Measurements from ENCODE around the gene CLBA1. TPM values are rescaled to one million over a fixed set of nuclear protein-coding genes. Genes with fewer than 3 reads are reported as not detected.

CLBA1 gene
- total and polyA plus RNA-seq, 9 of the 15 experiments (the other 6 are each of a cell fraction or from before 2014, with no cell fraction given), result 0.04 to 3.9 (median 2.6) TPM

DNA sequence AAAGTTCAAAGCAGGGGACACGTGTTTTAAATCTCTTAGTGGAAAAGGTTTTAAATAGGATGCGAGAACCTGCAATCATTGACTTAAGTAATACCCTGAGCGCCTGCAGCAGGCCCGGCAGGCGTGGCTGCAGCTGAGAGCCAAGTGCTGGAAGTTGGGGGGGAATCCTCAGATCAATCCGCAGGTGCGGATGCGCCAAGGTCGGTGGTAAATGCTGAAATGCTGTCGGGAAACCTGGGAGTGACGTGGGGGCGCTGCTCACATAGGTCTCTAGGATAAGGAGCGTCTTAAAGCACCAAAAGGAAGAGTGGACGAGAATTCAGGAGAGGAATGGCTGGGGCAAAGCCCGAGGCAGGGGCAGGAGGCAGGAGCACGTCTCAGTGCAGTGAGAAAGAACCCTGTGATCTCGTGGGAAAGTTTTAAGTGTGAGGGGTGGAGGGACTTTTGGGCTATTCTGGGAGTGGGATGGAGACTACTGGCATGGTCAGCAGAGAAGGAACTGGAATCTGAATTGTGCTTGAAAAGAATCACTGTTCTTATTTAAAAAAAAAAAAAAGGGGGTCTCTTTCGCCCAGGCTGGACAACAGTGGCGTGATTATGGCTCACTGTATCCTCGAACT, 36.2 kb downstream of the CLBA1 start:
- DNase-seq (ENCODE audit: extremely low read depth in 1 of 4, low spot score in 3 of 4), result peak; percentile 25 to 73 (median 43)
- peak overlapping the region; percentile 80 for H3K27ac ChIP-seq (ENCODE audit: extremely low read depth, low read depth, low read length)
- ChIA-PET CTCF (ENCODE audit: low intra/inter-chr PET ratio) (interaction anchor here (0.8 kb wide), 1 partner anchor 46 kb away, joined by 4 read pairs; no protein-coding TSS in a partner anchor), POLR2A (interaction anchor here (0.6 to 1.4 kb wide), 4 partner anchors 16 to 1469 kb away, joined by 3 to 9 read pairs (median 4); no protein-coding TSS in a partner anchor)
- 2% methylated on average over 18 of the region's 20 CpGs for WGBS (ENCODE audit: insufficient coverage, low coverage, missing lambda C conversion rate)
- H2AFZ ChIP-seq (ENCODE audit: low read depth, low read length), result peak overlapping the region; percentile 56
- H3K4me3 ChIP-seq, result peak overlapping the region; percentile 72
- H3K36me3 ChIP-seq (ENCODE audit: control insufficient read depth, insufficient read depth, low read length), result peaks cover 17% of the 10 kb centered on the region; the same call in 2 of the 3 replicates
- H4K20me1 ChIP-seq (replicated peaks; ENCODE audit: control insufficient read depth, insufficient read depth, low read length), result peaks cover 12% of the 10 kb centered on the region
- H3K79me2 ChIP-seq (ENCODE audit: control insufficient read depth, insufficient read depth, low read length), result peaks cover 53% of the 10 kb centered on the region
- peaks cover 18 to 31% of the 10 kb centered on the region in 2 experiments for H3K4me1 ChIP-seq (replicated peaks in 1 of 2; ENCODE audit: control insufficient read depth in 2 of 2, insufficient read depth in 2 of 2, low read length in 2 of 2)
- TSS peak; percentile 87 for BruUV-seq (replicated peaks)
- H3K9me1 ChIP-seq (ENCODE audit: control insufficient read depth, insufficient read depth, low read length), result peaks cover 4% of the 10 kb centered on the region
- intact Hi-C loops (cut with micrococcal nuclease) (no loop called here), in situ Hi-C loops (cut with MboI) (no loop called here)
- peak overlapping the region; percentile 83 to 97 for H3K9ac ChIP-seq (ENCODE audit: insufficient read depth in 1 of 2, low read depth in 2 of 2, low read length in 2 of 2)
- no peaks in the 10 kb centered on the region for H3K27me3 ChIP-seq (ENCODE audit: control insufficient read depth in 2 of 2, insufficient read depth in 2 of 2, low read length in 2 of 2)
- no peaks in the 10 kb centered on the region for H3K9me3 ChIP-seq (replicated peaks; ENCODE audit: control insufficient read depth, insufficient read depth, low read depth, low read length)
- H3K4me2 ChIP-seq (ENCODE audit: insufficient read depth, low read length), result peak overlapping the region; percentile 85
- peak; percentile 74 for FAIRE-seq
- ATAC-seq, result peak; percentile 9
- TF ChIP-seq MCM2 (IDR thresholded peaks at IDR 0.05; ENCODE audit: low read depth), result no peak
- TF ChIP-seq SPI1 (IDR thresholded peaks at IDR 0.05; ENCODE audit: borderline replicate concordance, low read depth, low read length), result no peak
- TF ChIP-seq, protein P1, sequence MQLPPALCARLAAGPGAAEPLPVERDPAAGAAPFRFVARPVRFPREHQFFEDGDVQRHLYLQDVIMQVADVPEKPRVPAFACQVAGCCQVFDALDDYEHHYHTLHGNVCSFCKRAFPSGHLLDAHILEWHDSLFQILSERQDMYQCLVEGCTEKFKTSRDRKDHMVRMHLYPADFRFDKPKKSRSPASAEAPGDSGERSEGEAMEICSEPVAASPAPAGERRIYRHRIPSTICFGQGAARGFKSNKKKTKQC (CRISPR knock-in tag; IDR thresholded peaks at IDR 0.05), result no peak
- TF ChIP-seq, protein P2, sequence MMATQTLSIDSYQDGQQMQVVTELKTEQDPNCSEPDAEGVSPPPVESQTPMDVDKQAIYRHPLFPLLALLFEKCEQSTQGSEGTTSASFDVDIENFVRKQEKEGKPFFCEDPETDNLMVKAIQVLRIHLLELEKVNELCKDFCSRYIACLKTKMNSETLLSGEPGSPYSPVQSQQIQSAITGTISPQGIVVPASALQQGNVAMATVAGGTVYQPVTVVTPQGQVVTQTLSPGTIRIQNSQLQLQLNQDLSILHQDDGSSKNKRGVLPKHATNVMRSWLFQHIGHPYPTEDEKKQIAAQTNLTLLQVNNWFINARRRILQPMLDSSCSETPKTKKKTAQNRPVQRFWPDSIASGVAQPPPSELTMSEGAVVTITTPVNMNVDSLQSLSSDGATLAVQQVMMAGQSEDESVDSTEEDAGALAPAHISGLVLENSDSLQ (IDR thresholded peaks at IDR 0.05), result peak; percentile 61
- no peak for TF ChIP-seq ZKSCAN3 (CRISPR knock-in tag; IDR thresholded peaks at IDR 0.05)
- peak; percentile 20; the same call in 1 of the 2 replicates for TF ChIP-seq LEF1 (IDR thresholded peaks at IDR 0.05)
- peak; percentile 34; the same call in 1 of the 2 replicates for TF ChIP-seq NFRKB (IDR thresholded peaks at IDR 0.05; ENCODE audit: low read depth)
- TF ChIP-seq ZNF740 (CRISPR knock-in tag; IDR thresholded peaks at IDR 0.05), result peak; percentile 91
- TF ChIP-seq ZNF740 (tag; IDR thresholded peaks at IDR 0.05), result peak in 1 of 2 experiments; percentile 75; a peak in 1 of 4 replicates
- peak in 1 of 2 experiments; percentile 34; a peak in 1 of 4 replicates for TF ChIP-seq ARNT (IDR thresholded peaks at IDR 0.05)
- TF ChIP-seq L3MBTL2 (IDR thresholded peaks at IDR 0.05), result peak; percentile 59; the same call in 1 of the 2 replicates
- no peak for TF ChIP-seq RBM17 (IDR thresholded peaks at IDR 0.05; ENCODE audit: borderline replicate concordance, low read depth, low read length)
- no peak for TF ChIP-seq ZNF277 (CRISPR knock-in tag; IDR thresholded peaks at IDR 0.05; ENCODE audit: borderline replicate concordance)
- peak; percentile 70 for TF ChIP-seq EP400 (IDR thresholded peaks at IDR 0.05)
- TF ChIP-seq, protein P3, sequence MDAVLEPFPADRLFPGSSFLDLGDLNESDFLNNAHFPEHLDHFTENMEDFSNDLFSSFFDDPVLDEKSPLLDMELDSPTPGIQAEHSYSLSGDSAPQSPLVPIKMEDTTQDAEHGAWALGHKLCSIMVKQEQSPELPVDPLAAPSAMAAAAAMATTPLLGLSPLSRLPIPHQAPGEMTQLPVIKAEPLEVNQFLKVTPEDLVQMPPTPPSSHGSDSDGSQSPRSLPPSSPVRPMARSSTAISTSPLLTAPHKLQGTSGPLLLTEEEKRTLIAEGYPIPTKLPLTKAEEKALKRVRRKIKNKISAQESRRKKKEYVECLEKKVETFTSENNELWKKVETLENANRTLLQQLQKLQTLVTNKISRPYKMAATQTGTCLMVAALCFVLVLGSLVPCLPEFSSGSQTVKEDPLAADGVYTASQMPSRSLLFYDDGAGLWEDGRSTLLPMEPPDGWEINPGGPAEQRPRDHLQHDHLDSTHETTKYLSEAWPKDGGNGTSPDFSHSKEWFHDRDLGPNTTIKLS (IDR thresholded peaks at IDR 0.05; ENCODE audit: borderline replicate concordance, low read depth), result 0 out of 2 replicates have a peak, but pooled peaks have one; percentile 56
- TF ChIP-seq, protein P4, sequence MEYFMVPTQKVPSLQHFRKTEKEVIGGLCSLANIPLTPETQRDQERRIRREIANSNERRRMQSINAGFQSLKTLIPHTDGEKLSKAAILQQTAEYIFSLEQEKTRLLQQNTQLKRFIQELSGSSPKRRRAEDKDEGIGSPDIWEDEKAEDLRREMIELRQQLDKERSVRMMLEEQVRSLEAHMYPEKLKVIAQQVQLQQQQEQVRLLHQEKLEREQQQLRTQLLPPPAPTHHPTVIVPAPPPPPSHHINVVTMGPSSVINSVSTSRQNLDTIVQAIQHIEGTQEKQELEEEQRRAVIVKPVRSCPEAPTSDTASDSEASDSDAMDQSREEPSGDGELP (CRISPR knock-in tag; IDR thresholded peaks at IDR 0.05; ENCODE audit: borderline replicate concordance), result peak; percentile 60

Data from K562 (cell line).